Ovary (tissue), 9 donors: ENCODE data around the gene TCEA2. TPM values are rescaled to one million over a fixed set of nuclear protein-coding genes. Genes with fewer than 3 reads are reported as not detected.

Source experiments
- DNase-seq, 5 donors: peaks; one replicate each; pipeline ENCODE4 v3.0.0-alpha.2; 2019 to 2020
- H3K27ac ChIP-seq, 2 donors: fragments of 200-600 bp; one replicate each; pipeline versions ENCODE4 v1.5.1 to v1.8.0; 2019 to 2022
- H3K27me3 ChIP-seq: fragments of 200-600 bp; one replicate; pipeline ENCODE4 v1.8.0; 2022
- H3K36me3 ChIP-seq: fragments of 200-600 bp; sonication (generic); one replicate; pipeline ENCODE4 v1.5.1; 2019
- H3K4me1 ChIP-seq: one replicate; pipeline ENCODE4 v1.8.1; 2013; ENCODE audit warnings: mild to moderate bottlenecking, moderate library complexity; ENCODE audit not compliant: insufficient read depth
- H3K4me3 ChIP-seq: fragments of 200-600 bp; sonication (generic); one replicate; pipeline ENCODE4 v1.5.1; 2017
- H3K9me3 ChIP-seq, 2 donors: fragments of 200-600 bp in 1 of 2; sonication (generic) in 1 of 2; one replicate each; pipeline versions ENCODE4 v1.5.1 to v1.8.1; 2013 to 2019; ENCODE audit warnings: mild to moderate bottlenecking in 1 of 2, moderate library complexity in 1 of 2
- CTCF ChIP-seq, 3 donors: fragments of 450-650 bp in 2 of 3; fragments of 200-600 bp in 1 of 3; IDR thresholded peaks; one replicate each; pipeline versions ENCODE4 v1.5.1 to v1.8.0; 2016 to 2022; ENCODE audit warnings: antibody characterized with exemption in 3 of 3, mild to moderate bottlenecking in 1 of 3
- EP300 ChIP-seq: sonication (generic); formaldehyde crosslinking; IDR thresholded peaks from one replicate; pipeline ENCODE4 v1.6.1; 2017; ENCODE audit warnings: antibody characterized with exemption
- POLR2A ChIP-seq: fragments of 450-650 bp; IDR thresholded peaks from one replicate; pipeline ENCODE4 v1.6.1; 2017; ENCODE audit warnings: antibody characterized with exemption, mild to moderate bottlenecking, moderate library complexity
- WGBS, 3 donors: extraction: QIAGEN DNeasy Blood & Tissue Kit in 1 of 3; methylation state at CpG; one replicate each; pipeline versions ENCODE4 v1.1.5 to v1.1.7; 2013 to 2017; 5-methylcytosine and 5-hydroxymethylcytosine counted together
- intact Hi-C, 4 donors: fragments of 100-400 bp; cut with DNase I; formaldehyde crosslinking; loops; one replicate each; pipeline versions ENCODE4 v1.11.0 to v1.15.1; 2022 to 2023
- polyA plus RNA-seq, 2 donors: library from polyadenylated mRNA; stranded (reverse); fragments of 200-250 nt in 1 of 2; fragments of 350-450 nt in 1 of 2; fragmentation: Illumina TruSeq in 1 of 2; extraction: RNeasy Lipid Tissue Mini Kit (QIAGEN cat#74804) in 1 of 2; gene quantifications; one replicate each; pipeline ENCODE4 v1.2.3, GENCODE V29; 2013 to 2014
- total RNA-seq, 7 donors: library from RNA; depleted of rRNA in 2 of 7; stranded (reverse); fragments of >200 nt in 2 of 7; fragmentation: NEBNext Ultra II Directional in 3 of 7; extraction: Animal tissue kit (Norgen Biotek cat#: 25700) in 3 of 7; gene quantifications; one replicate each; pipeline versions ENCODE4 v1.1.0 to v1.2.4, GENCODE V29; 2016 to 2023
- donor health status: DM: no; HTN: no; CAD: no; lungs with moderate emphysema.
- donor health status: DM: no; HTN: no; CAD: no.
- donor health status: Bipolar disorder and iron deficiency.
- donor health status: DM: yes; HTN: yes; CAD: no.
- donor health status: DM: no; HTN: no; CAD: no.
- donor health status: DM: yes; HTN: yes; CAD: no.

Gene TCEA2
- total and polyA plus RNA-seq, 9 donors: 20.0 to 93.5 (median 71.9) TPM

GRCh38 chr20:64044484-64045247, 18.3 kb upstream of the TCEA2 start:
- WGBS, 3 donors: 60 to 75% (median 61%) methylated on average over 14 of the region's 14 CpGs
- Histone ChIP-seq H3K27me3 (peaks cover 7% of the 10 kb centered on the region), H3K9me3 (no peaks in the 10 kb centered on the region), H3K4me3 (no peak overlapping the region), H3K36me3 (no peaks in the 10 kb centered on the region), H3K27ac (no peak overlapping the region), H3K4me1 (peaks cover 2% of the 10 kb centered on the region)
- intact Hi-C loops: no loop called here
- TF ChIP-seq CTCF (IDR thresholded peaks at IDR 0.05): no peak
- TF ChIP-seq EP300: no peak
- no peak for TF ChIP-seq POLR2A
- DNase-seq: no peak

- H3K27me3 ChIP-seq: peaks cover 6% of the 10 kb centered on the region
- no peaks in the 10 kb centered on the region for H3K9me3 ChIP-seq
- DNase-seq: no peak
- peaks cover 2% of the 10 kb centered on the region for H3K4me1 ChIP-seq
- intact Hi-C loops: no loop called here
- no peak overlapping the region for H3K4me3 ChIP-seq
- no peaks in the 10 kb centered on the region for H3K36me3 ChIP-seq
- no peak overlapping the region for H3K27ac ChIP-seq
- TF ChIP-seq EP300 (no peak), CTCF (IDR thresholded peaks at IDR 0.05) (no peak), POLR2A (no peak)
- 58 to 65% (median 58%) methylated on average over 11 of the region's 11 CpGs for WGBS, 3 donors
These were observed 17.5 kb upstream of the TCEA2 start for GRCh38 chr20:64045346-64046011.

GRCh38 chr20:64047046-64047389, 16.0 kb upstream of the TCEA2 start:
- Histone ChIP-seq H3K36me3 (no peaks in the 10 kb centered on the region), H3K4me3 (no peak overlapping the region), H3K27ac (no peak overlapping the region), H3K27me3 (peaks cover 7% of the 10 kb centered on the region), H3K4me1 (peaks cover 2% of the 10 kb centered on the region), H3K9me3 (no peaks in the 10 kb centered on the region)
- no peak for TF ChIP-seq POLR2A
- no peak for TF ChIP-seq CTCF (IDR thresholded peaks at IDR 0.05)
- no peak for TF ChIP-seq EP300
- WGBS, 3 donors: 65 to 81% (median 70%) methylated on average over 8 of the region's 8 CpGs
- intact Hi-C loops: no loop called here
- DNase-seq: no peak

GRCh38 chr20:64047968-64048401, 15.0 kb upstream of the TCEA2 start:
- 3 to 11% (median 4%) methylated on average over 42 to 49 of the region's 49 CpGs for WGBS, 3 donors
- intact Hi-C loops: no loop called here

More at GRCh38 chr20:64047968-64048401, 15.0 kb upstream of the TCEA2 start:
- no peaks in the 10 kb centered on the region for H3K36me3 ChIP-seq
- TF ChIP-seq POLR2A (no peak), EP300 (no peak), CTCF (IDR thresholded peaks at IDR 0.05) (no peak)
- H3K4me3 ChIP-seq: no peak overlapping the region
- H3K9me3 ChIP-seq: no peaks in the 10 kb centered on the region
- H3K27me3 ChIP-seq: peaks cover 7% of the 10 kb centered on the region
- no peak for DNase-seq
- H3K27ac ChIP-seq: no peak overlapping the region
- H3K4me1 ChIP-seq: peaks cover 2% of the 10 kb centered on the region
